ENCODE results near the gene GYS1. TPM values are rescaled to one million over a fixed set of nuclear protein-coding genes. Genes with fewer than 3 reads are reported as not detected.

The GYS1 gene
- total RNA-seq, 2 experiments from 2014 or later = 58.1 to 58.7 TPM

DNA sequence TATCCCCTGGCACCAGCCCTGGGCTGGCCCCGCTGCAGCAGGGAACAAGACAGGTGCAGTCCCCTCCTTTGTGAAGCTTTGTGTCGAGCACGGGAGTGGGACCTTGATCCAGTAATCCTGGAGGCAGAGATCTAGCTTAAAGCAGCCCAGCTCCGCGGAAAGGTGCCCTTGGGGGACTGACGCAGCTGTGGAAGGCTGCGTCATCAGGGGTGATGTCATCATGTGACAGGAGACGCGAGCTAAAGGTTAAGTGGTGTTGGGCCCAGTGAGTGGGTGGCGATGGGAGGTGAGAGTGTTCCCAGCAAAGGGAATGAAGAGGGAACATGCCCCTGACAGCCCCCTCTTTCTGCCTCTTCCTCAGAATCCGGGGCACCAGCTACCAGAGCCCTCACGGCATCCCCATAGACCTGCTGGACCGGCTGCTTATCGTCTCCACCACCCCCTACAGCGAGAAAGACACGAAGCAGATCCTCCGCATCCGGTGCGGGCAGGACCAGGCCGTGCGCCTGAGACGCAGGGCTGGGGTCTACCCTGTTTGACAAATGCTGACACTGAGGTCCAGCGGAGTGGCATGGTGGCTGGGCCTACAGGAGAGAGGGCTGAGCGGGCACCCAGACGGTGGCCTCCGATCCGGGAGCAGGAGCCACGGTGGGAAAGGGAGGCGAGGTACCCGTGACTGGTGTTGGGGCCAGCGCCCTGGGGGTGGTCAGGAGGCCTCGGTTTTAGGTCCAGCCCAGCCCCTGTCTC lies 21.2 kb upstream of the GYS1 start:
- DNase-seq (no peak), ATAC-seq (no peak)
- no peak for TF ChIP-seq CTCF (IDR thresholded peaks at IDR 0.05)
- Mint-ChIP-seq H3K27ac (no peak overlapping the region), H3K36me3 (ENCODE audit: low read depth) (peaks cover 26% of the 10 kb centered on the region), H3K27me3 (peaks cover 4% of the 10 kb centered on the region), H3K9me3 (no peaks in the 10 kb centered on the region), H3K4me3 (no peak overlapping the region), H3K4me1 (ENCODE audit: low read depth) (peaks cover 15% of the 10 kb centered on the region)
- ChIA-PET POLR2A (interaction anchor here (1.5 kb wide), 2 partner anchors 8 to 48 kb away, joined by 3 read pairs; no protein-coding TSS in a partner anchor), CTCF (interaction anchor here (0.9 to 2.3 kb wide), 3 partner anchors 16 to 185 kb away, joined by 4 to 6 read pairs (median 4); partner anchors contain the start of genes GYS1 and RUVBL2)
- intact Hi-C loops (cut with micrococcal nuclease) = no loop called here

DNA sequence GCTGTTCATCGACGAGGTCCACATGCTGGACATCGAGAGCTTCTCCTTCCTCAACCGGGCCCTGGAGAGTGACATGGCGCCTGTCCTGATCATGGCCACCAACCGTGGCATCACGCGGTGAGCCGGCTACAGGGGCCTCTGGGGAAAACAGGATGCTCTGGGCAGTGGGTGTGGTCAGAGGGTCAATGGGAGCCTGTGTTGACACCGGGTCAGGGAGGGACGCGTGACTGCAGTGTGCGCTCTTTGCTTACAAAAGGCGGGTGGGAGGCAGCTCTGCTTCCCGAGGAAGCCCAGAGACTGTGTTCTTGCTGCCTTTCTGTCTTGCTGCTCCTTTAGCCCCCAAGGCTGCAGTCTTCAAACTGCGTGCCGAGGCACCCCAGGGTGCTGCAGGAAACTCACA lies 18.1 kb upstream of the GYS1 start:
- Mint-ChIP-seq H3K27me3 (no peaks in the 10 kb centered on the region), H3K9me3 (no peaks in the 10 kb centered on the region), H3K27ac (no peak overlapping the region), H3K36me3 (ENCODE audit: low read depth) (peaks cover 31% of the 10 kb centered on the region), H3K4me3 (no peak overlapping the region), H3K4me1 (ENCODE audit: low read depth) (no peaks in the 10 kb centered on the region)
- DNase-seq (no peak), ATAC-seq (no peak)
- ChIA-PET POLR2A (no interaction called here), CTCF (no interaction called here)
- intact Hi-C loops (cut with micrococcal nuclease) = no loop called here
- TF ChIP-seq CTCF (IDR thresholded peaks at IDR 0.05) = no peak

DNA sequence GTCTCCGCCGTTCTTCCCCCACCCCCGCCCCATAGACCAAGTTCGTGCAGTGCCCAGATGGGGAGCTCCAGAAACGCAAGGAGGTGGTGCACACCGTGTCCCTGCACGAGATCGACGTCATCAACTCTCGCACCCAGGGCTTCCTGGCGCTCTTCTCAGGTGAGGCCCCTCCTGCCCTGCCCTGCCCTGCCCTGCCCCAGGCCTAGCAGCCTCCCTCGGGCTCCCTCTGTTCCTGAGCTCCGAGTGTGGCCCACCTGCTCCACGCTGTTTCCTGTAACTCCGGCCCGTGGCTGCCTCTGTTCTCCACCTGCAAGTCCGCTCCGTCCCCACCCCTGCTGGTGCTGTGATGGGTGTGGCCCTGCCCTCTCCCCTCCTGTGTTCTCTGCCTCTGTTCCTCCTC lies 17.3 kb upstream of the GYS1 start:
- no peak for TF ChIP-seq CTCF (IDR thresholded peaks at IDR 0.05)
- ChIA-PET POLR2A (no interaction called here), CTCF (interaction anchor here (1.0 kb wide), 1 partner anchor 12 kb away, joined by 5 read pairs; no protein-coding TSS in a partner anchor)
- Mint-ChIP-seq H3K36me3 (ENCODE audit: low read depth) (peaks cover 26% of the 10 kb centered on the region), H3K9me3 (no peaks in the 10 kb centered on the region), H3K27ac (no peak overlapping the region), H3K4me3 (no peak overlapping the region), H3K4me1 (ENCODE audit: low read depth) (no peaks in the 10 kb centered on the region), H3K27me3 (no peaks in the 10 kb centered on the region)
- DNase-seq (no peak), ATAC-seq (no peak)
- intact Hi-C loops (cut with micrococcal nuclease) = no loop called here

DNA sequence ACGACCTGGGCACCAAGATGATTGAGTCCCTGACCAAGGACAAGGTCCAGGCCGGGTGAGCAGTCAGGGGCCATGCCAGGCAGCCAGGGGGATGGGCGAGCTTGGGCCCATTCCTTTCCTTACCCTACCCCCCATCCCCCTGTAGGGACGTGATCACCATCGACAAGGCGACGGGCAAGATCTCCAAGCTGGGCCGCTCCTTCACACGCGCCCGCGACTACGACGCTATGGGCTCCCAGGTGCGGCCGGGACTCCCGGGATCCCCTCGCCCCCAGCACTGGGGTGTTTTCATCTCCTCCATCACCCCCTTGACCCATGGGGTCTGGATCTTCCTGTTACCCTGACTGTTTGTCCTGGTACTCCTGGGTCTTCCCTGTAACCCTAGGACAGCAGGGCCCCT lies 16.7 kb upstream of the GYS1 start:
- peaks cover 29% of the 10 kb centered on the region for H3K36me3 Mint-ChIP-seq (ENCODE audit: low read depth)
- intact Hi-C loops (cut with micrococcal nuclease) = no loop called here
- ChIA-PET CTCF (interaction anchor here (1.0 to 1.5 kb wide), 2 partner anchors 10 to 12 kb away, joined by 5 to 9 read pairs; no protein-coding TSS in a partner anchor), POLR2A (no interaction called here)
- no peaks in the 10 kb centered on the region for H3K9me3 Mint-ChIP-seq
- no peak overlapping the region for H3K4me3 Mint-ChIP-seq
- DNase-seq (no peak), ATAC-seq (no peak)
- H3K27me3 Mint-ChIP-seq = no peaks in the 10 kb centered on the region
- H3K27ac Mint-ChIP-seq = no peak overlapping the region
- no peaks in the 10 kb centered on the region for H3K4me1 Mint-ChIP-seq (ENCODE audit: low read depth)
- no peak for TF ChIP-seq CTCF (IDR thresholded peaks at IDR 0.05)

GRCh38 chr19:49006905-49007304 lies 13.8 kb upstream of the GYS1 start:
- Mint-ChIP-seq H3K36me3 (ENCODE audit: low read depth) (peaks cover 33% of the 10 kb centered on the region), H3K4me3 (no peak overlapping the region), H3K27ac (no peak overlapping the region), H3K9me3 (no peaks in the 10 kb centered on the region), H3K27me3 (no peaks in the 10 kb centered on the region), H3K4me1 (ENCODE audit: low read depth) (no peaks in the 10 kb centered on the region)
- intact Hi-C loops (cut with micrococcal nuclease) = no loop called here
- TF ChIP-seq CTCF (IDR thresholded peaks at IDR 0.05) = no peak
- ATAC-seq = no peak
- no peak for DNase-seq
- ChIA-PET POLR2A (interaction anchor here (2.1 kb wide), 1 partner anchor 10 kb away, joined by 8 read pairs; the partner anchor contains the start of gene LHB), CTCF (interaction anchor here (1.3 to 2.2 kb wide), 3 partner anchors 14 to 108 kb away, joined by 5 to 7 read pairs (median 5); partner anchors contain the start of genes GYS1, LIN7B and RUVBL2)

Data from activated CD8-positive, alpha-beta T cell treated with anti-CD3 and anti-CD28 coated beads for 36 hours (primary cell).